Gastroesophageal sphincter (tissue), 3 donors: ENCODE data around the gene OR4D1.

Experiments
- EP300 ChIP-seq: sonication (generic); formaldehyde crosslinking; IDR thresholded peaks from one replicate; pipeline ENCODE4 v1.6.1; 2017; ENCODE audit warnings: antibody characterized with exemption, mild to moderate bottlenecking
- POLR2A ChIP-seq, 2 donors: fragments of 450-650 bp; IDR thresholded peaks; one replicate each; pipeline ENCODE4 v1.6.1; 2017; ENCODE audit warnings: antibody characterized with exemption in 2 of 2, mild to moderate bottlenecking in 2 of 2, moderate library complexity in 1 of 2
- TF ChIP-seq, protein P1 (sequence below), 4 experiments: fragments of 200-600 bp in 2 of 4; fragments of 450-650 bp in 2 of 4; sonication (generic) in 1 of 4; IDR thresholded peaks; one replicate each; pipeline ENCODE4 v1.5.1; 2017 to 2019; ENCODE audit warnings: antibody characterized with exemption in 4 of 4, mild to moderate bottlenecking in 2 of 4, moderate library complexity in 2 of 4

DNA sequence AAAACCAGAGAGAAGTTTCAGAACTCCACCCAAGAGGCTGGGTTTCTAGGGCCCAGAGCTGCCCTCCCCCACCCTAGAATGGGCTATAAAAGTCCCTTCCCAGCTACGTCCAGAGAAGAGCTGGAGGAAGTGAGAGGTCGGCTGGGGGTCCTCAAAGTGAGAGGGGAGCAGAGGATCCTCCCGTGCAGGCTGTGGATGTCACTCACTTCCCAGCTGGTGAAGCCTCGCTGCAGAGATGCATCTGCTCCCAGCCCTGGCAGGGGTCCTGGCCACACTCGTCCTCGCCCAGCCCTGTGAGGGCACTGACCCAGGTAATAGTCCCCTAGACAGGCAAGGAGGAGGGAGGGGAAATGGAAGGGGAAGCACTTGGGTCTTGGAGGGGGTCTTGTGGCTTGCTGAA, 44.4 kb downstream of the OR4D1 start, which contains the start of gene EPX:
- TF ChIP-seq POLR2A (IDR thresholded peaks at IDR 0.05) (no peak), EP300 (no peak)
- TF ChIP-seq, protein P1, sequence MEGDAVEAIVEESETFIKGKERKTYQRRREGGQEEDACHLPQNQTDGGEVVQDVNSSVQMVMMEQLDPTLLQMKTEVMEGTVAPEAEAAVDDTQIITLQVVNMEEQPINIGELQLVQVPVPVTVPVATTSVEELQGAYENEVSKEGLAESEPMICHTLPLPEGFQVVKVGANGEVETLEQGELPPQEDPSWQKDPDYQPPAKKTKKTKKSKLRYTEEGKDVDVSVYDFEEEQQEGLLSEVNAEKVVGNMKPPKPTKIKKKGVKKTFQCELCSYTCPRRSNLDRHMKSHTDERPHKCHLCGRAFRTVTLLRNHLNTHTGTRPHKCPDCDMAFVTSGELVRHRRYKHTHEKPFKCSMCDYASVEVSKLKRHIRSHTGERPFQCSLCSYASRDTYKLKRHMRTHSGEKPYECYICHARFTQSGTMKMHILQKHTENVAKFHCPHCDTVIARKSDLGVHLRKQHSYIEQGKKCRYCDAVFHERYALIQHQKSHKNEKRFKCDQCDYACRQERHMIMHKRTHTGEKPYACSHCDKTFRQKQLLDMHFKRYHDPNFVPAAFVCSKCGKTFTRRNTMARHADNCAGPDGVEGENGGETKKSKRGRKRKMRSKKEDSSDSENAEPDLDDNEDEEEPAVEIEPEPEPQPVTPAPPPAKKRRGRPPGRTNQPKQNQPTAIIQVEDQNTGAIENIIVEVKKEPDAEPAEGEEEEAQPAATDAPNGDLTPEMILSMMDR (IDR thresholded peaks at IDR 0.05), result no peak
